GM19239 (cell line): ENCODE data around the gene TBC1D19.
"Not testable (repeated sequence)": the region's sequence is repeated elsewhere in the genome, so short reads cannot be mapped to it uniquely, and the experiment has no call there.

Experiments
- DNase-seq: peaks from one replicate; pipeline ENCODE4 v3.0.0; 2011; ENCODE audit warnings: low spot score; ENCODE audit not compliant: insufficient read length
- FAIRE-seq: peaks from 2 replicates; lab custom pipeline; 2011; peaks lifted over from hg19 to GRCh38; lab: Jason Lieb, UNC

The TBC1D19 gene, protein sequence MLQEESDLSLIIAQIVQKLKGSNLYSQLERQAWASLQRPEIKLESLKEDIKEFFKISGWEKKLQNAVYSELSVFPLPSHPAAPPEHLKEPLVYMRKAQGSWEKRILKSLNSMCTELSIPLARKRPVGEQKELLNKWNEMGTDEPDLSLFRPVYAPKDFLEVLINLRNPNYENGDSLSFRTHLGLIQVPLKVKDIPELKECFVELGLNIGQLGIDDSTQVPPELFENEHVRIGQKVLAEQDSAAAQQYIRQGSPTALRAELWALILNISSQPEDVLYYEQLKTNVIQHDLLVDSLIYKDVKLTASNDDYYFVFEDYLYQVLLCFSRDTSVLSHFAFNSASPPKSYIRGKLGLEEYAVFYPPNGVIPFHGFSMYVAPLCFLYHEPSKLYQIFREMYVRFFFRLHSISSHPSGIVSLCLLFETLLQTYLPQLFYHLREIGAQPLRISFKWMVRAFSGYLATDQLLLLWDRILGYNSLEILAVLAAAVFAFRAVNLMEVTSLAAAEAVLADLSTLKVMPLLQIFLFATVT

DNA sequence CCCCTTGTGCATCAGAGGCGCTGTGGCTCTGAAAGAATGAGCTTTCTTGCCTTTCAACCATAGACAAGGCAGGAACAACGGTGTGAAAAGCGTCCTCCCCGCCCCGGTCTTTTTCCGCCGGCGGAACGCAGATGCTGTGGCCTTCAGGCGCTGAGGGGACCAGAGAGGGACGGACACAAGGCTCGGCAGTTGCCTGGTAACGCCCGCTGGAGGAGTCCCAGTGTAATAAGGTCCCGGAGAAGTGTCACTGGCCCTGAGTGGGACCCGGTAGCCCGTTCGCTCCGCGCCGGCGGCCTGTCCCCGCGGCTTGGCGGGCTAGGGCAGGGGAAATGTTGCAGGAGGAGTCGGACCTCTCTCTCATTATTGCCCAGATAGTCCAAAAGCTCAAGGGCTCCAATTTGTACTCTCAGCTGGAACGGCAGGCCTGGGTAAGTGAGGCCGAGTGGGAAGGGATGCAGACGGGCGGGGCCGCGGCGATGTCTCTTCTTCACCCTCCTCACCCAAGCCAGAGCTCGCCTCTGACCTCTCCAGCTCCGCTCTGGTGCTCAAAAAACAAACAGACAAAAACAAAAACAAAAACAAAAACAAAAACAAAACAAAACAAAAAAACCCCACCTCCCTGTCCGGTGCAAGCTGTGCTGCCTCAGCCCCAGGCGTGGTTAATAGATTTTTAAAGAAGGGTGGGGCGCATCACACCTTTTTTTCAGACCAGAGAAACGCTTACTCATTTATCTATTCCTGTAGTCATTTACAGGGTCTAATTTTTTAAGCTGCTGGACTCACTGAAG is at the start of gene TBC1D19:
TBC1D19 (plus strand) TSS at position 220 of the 788 bp plus-strand sequence; CDS start at position 330, 110 bp downstream.
- FAIRE-seq (no peak), DNase-seq (peak; percentile 75)

DNA sequence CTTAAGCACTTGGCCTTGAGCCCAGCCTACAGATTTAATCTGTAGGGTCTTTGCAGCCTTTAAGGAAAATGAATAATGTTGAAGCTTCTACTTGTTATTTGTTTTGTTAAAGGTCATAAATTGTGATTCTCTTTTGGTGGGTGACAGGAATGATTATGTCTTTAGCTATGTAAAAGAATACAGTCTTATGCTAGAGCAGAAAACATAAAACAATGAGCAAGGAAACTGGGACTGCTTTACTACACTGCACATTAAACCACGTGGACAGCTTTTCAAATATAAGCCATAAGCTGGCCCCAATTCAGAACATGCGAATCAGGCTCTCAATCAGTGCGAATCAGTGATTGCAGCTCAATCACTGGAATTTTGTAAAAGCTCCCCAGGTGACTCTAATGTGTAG is 40.9 kb upstream of the TBC1D19 start:
- no peak for FAIRE-seq
- no peak for DNase-seq

DNA sequence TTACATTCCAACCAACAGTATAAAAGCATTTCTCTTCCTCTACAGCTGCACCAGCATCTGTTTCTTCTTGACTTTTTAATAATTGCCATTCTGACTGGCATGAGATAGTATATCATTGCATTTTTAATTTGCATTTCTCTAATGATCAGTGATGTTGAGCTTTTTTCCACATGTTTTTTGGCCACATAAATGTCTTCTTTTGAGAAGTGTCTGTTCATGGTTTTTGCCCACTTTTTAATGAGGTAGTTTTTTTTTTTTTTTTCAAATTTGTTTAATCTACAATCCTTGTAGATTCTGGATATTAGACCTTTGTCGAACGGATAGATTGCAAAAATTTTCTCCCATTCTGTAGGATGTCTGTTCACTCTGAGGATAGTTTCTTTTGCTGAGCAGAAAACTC is 39.5 kb upstream of the TBC1D19 start:
- DNase-seq (no peak), FAIRE-seq (no peak)

DNA sequence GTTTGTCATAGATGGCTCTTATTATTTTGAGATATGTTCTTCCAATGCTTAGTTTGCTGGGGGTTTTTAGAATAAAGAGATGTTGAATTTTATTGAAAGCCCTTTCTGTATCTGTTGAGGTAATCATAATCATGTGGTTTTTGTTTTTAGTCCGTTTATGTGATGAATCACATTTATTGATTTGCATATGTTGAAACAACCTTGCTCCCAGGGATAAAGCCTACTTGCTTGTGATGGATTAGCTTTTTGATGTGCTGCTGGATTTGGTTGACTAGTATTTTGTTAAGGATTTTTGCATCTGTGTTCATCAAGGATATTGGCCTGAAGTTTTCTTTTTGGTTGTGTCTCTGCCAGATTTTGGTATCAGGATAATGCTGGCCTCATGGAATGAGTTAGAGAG is 35.5 kb upstream of the TBC1D19 start:
- FAIRE-seq, DNase-seq: not testable (repeated sequence)

DNA sequence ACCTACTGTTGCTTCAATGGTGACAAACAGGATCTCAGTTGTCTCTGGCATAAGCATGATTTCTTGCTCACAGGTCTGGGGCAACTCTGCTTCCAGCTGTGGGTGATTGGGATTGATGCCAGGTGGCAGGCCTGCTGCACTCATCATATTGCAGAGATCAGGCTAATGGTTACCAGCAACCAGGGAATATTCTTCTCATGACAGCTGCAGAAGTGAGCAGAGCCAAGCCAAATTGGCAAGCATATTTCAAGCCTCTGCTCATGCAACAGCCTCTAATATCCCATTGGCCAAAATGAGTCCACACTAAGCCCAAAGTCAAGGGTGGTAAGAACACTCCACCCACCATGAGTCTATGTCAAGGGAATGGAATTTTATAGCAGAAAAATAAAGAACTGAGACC is 26.7 kb upstream of the TBC1D19 start:
- DNase-seq (no peak), FAIRE-seq (no peak)

DNA sequence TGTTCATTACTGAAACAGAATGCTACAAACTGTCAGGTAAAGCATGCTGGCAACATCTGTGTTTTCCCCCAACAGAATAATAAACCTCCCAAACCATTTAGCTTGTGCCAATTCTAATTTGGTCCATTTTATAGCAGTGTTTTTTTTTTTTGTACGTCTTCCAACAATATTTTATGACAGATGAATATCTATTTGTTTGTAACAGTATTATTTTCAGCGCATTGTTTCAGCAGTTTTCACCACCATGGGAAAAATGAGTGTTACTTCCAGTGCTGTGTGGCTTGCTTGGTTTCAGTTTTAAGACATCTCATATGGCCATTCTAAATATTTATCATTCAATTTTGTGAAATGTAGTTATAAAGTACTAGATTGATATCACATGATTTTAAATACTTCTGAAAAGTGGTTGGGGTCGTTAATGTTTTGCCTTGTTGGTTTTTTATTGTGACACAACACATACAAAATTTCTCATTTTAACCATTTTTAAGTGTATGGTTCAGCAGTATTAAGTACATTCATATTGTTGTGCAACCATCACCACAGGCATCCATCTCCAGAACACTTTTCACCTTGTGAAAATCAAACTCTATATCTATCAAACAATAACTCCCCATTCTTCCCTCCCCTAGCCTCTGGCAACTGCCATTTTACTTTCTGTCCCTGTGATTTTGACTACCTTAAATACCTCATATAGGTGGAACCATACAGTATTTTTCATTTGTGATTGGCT is 25.6 kb upstream of the TBC1D19 start:
- FAIRE-seq (no peak), DNase-seq (no peak)

DNA sequence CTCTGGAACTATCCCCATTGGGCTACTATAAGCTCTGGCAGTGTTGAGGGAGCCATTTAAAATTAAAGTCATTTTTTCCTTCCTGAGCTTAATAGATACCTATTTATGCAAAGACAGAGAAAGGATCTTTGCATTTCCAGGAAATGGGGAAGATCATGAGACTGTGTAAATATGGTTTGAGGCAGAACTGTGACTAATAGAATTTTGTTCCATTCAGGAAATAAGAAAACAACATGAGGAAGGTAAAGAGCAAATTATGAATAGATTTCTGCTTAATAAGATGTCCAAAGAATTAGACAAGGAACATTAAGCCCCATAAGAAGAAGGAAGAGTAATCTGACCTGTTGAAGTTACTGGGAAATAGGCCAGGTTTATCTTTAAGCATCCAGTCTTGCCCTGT is 17.8 kb upstream of the TBC1D19 start:
- FAIRE-seq = no peak
- no peak for DNase-seq

DNA sequence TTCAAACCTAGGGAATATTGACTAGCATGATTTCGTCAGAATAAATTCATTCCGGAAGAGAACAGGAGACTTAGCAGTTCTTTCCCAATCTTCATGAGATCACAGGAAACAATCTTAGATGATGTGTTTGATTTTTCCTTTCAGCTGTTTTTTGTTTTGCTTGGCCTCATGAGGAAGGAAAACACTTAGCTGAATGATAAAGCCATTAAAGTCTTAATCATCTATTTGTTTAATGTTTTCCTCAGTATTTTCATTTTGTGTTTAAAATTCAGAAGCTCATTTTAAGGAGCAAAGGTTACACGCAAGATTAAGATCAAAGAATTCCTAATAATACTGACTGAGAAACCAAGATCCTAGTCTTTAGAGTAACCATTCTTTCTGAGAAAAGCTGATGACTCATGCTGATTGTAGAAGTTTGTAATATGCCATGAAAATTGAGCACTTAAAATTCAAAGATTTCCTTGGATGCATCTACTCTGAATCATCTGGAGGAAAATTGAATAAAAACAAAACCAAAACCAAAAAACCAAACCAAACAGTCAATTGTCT is 15.4 kb upstream of the TBC1D19 start:
- FAIRE-seq = no peak
- DNase-seq = no peak

DNA sequence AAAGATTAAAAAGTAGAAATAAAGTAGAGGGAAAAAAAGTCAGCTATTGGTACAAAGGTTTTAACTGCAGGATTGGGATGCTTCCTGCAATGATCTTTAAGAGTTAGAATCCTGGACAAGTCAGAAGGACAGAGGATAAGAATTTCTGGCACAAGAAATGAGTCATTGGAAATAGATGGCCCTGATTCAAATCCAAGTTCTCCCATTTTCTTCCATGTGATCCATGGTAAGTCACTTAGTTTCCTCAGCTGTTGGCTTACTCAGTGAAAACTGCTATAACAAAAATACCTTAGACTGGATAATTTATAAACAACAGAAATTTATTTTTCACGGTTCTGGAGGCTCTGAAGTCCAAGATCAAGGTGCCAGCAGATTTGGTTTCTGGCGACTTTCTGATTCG is 13.3 kb upstream of the TBC1D19 start:
- FAIRE-seq = no peak
- DNase-seq = no peak

DNA sequence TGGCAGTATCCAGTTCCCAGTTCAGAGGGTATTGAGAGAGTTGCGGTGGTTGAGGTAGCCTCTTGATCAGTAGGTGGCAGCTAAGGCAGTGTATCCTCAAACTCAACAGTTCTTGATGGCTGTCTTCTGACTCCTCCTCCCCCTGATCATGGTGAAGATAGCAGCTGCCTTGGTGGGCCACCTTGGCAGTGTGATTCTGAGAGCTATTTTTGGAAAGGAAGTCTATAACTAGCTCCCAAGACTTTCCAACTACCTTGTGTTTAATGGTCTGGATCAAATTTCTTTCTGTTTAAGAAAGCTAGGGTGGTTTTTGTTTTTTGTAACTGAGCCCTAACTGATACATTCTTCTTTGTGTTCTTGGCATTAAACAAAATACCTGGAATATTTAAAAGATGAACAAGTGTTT is 10.5 kb upstream of the TBC1D19 start:
- no peak for DNase-seq
- FAIRE-seq = no peak

DNA sequence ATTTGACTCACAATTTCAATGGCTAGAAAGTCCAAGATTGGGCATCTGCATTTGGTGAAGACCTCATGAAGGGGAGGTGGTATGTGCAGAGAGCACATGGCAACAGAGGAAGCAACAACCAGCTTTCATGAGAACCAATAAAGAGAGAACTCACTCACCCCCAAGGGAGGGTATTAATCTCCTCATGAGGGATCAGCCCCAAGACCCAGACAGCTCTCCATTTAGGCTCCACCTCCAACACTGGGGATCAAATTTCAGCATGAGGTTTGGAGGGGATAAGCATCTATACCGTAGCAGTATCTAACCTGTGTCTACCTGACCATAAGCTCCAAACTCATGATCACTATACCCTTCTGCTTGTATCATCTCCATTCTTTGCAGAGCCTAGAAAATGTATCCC is 9.3 kb upstream of the TBC1D19 start:
- FAIRE-seq (no peak), DNase-seq (no peak)

DNA sequence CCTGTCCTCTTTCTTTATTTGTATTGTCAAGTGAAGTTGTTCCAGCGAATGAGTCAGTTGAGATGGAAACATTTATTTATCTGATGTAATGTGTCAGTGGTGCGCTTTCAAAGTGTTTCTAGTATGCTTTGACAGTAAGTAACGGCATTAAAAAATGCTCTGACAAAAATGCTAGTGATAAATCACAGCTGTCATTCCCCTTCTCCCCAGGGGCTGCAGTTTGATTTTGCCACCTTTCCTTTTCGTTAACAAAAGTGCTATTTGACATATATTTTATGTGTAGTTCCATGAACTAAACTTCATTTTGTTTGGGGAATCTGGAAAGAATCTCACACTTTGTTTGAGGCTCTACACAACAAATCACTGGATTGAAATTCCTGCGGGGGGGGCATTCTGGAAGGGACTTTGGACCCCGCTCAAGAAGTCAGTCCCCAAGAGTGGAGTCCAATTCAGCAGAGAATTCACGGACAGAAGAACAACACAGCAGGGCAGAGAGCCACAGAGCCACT is 7.6 kb upstream of the TBC1D19 start:
- no peak for FAIRE-seq
- DNase-seq = no peak

DNA sequence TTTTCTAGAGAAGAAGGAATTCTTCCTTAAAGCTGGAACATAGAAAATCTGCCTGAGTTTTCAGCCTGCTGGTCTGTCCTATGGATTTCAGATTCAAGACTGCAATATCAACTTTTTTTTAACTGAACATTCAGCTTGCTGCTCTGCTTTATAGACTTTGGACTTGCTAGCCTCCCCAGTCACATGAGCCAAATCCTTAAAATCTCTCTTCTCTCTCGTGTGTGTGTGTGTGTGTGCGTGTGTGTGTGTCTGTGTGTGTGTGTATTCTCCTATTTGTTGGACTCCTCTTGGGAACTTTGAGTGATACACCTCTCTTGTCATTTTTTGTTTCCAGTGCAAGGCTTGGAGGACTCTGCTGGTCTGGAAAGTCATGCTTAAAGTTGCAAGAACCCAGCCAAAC is 6.8 kb upstream of the TBC1D19 start:
- DNase-seq (no peak), FAIRE-seq (no peak)

DNA sequence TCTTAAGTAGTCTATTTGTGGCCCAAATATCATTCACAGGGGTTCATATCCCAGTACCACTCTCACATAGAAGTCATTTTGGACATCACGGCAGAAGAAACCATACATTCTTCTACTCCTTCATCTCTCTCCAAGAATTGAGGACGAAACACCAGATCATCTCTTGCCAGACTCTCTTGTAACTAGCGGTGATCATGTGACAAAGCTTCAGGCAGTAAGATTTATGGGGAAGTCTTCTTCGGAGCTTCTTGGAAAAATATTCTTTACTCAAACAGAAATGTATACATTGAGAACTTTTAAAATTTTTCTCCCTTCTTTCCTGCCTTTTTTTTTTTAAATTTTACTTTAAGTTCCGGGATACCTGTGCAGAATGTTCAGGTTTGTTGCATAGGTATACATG is 4.7 kb upstream of the TBC1D19 start:
- no peak for DNase-seq
- no peak for FAIRE-seq

DNA sequence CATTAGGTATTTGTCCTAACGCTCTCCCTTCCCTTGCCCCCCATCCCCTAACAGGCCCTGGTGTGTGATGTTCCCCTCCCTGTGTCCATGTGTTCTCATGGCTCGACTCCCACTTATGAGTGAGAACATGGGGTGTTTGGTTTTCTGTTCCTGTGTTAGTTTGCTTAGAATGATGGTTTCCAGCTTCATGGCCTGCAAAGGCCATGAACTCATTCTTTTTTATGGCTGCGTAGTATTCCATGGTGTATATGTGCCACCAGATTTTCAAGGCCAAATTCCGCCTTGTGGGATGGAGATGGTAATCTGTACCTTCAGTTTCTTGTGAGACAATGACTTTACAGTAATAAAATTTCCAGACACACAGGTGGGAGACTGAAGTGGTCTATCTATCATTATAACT is 2.5 kb upstream of the TBC1D19 start:
- DNase-seq, FAIRE-seq: not testable (repeated sequence)

DNA sequence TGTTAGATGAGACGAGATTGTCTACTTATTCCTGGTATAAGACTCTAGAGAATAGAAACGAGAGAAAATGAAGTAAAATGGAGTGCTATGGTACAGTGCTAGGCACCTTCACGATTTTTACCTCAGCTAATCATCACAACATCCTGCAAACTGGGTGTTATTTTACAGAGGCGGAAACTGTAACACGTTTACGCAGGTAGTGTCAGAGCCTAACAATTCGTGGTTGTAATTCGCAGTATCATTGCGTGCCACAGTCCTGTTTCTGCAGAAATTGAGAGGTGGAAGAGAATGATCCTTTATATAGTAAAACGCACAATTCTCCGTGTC is 383 bp upstream of the TBC1D19 start:
- FAIRE-seq = peak; percentile 95
- DNase-seq = no peak

DNA sequence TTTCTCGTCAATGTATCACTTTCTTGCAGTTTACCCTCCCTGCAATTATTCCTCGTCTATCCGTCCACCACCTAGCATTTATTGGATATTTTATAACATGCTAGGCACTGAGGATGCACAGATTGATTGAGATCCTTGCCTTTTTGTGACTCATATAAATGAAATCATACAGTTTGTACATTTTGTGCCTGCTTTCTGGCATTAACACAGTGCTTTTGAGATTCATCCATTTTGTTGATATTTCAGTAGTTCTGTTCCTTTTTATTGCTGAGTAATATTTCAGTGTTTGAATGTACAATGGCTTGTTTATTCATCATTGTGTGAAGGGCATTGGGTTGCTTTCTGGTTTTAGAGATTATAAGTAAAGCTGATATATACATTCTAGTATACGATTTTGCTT is 841 bp downstream of the TBC1D19 start:
- DNase-seq = no peak
- FAIRE-seq = peak; percentile 48

DNA sequence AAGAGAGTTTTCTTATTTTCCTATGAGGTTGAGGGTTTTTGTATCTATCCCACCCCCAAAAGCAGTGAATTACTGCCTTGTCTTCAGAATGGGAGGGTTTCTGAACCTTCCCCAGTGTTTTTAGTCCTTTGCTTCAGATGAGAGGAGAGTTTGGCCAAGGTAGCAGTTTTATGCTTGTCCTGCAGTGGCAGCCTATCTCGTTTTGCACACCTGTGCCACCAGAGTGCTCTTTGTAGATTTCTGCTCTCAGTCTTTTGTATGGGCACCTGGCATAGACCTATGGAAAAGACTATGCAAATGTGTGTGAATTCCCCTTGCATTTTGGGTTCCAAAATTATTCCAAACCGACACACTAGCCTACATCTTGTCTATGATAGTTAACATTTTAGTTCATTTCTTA is 5.8 kb downstream of the TBC1D19 start:
- no peak for FAIRE-seq
- no peak for DNase-seq

DNA sequence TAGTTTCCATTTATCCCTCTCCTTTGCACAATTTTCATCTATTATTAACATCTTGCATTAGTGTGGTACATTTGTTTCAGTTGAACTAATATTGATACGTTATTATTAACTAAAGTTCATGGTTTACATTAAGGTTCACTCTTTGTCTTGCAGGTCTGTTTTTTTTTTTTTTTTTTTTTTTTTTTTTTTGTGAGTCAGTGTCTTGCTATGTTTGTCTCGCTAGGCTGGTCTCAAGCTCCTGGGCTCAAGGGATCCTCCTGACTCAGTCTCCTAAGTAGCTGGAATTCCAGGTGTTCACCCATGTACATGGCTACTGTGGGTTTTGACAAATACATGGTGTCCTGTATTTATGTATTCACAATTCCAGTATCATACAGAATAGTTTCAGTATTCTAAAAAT is 6.8 kb downstream of the TBC1D19 start:
- DNase-seq (no peak), FAIRE-seq (no peak)

DNA sequence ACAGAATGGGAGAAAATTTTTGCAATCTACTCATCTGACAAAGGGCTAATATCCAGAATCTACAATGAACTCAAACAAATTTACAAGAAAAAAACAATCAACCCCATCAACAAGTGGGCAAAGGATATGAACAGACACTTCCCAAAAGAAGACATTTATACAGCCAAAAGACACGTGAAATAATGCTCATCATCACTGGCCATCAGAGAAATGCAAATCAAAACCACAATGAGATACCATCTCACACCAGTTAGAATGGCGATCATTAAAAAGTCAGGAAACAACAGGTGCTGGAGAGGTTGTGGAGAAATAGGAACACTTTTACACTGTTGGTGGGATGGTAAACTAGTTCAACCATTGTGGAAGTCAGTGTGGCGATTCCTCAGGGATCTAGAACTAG is 9.7 kb downstream of the TBC1D19 start:
- not testable (repeated sequence) for DNase-seq, FAIRE-seq
